DLD1 (cell line): ENCODE results near the gene MRPS22.

Experiments used
- in situ Hi-C: cut with HindIII; loops from 2 replicates; pipeline ENCODE4 v1.10.0; 2017; ENCODE audit warnings: low sequenced_read_pairs

Gene MRPS22

GRCh38 chr3:139343895-139344856 lies at the start of gene MRPS22:
TSS of gene MRPS22 (plus strand) at chr3:139344020. CDS start at chr3:139344027, 7 bp downstream.
- in situ Hi-C loops: no loop called here

- in situ Hi-C loops: no loop called here
These were observed 48.8 kb upstream of the MRPS22 start for GRCh38 chr3:139295040-139295439.

- in situ Hi-C loops: no loop called here
These were observed 47.6 kb upstream of the MRPS22 start for GRCh38 chr3:139296141-139296718.

GRCh38 chr3:139297588-139298311 lies 46.1 kb upstream of the MRPS22 start:
- in situ Hi-C loops: no loop called here

- in situ Hi-C loops: no loop called here
These were observed 44.3 kb upstream of the MRPS22 start for GRCh38 chr3:139299261-139300132.

- in situ Hi-C loops: no loop called here
These were observed 43.4 kb upstream of the MRPS22 start for GRCh38 chr3:139300416-139300815.

GRCh38 chr3:139301183-139301582 lies 42.6 kb upstream of the MRPS22 start:
- in situ Hi-C loops: no loop called here

- in situ Hi-C loops: no loop called here
These were observed 42.2 kb upstream of the MRPS22 start for GRCh38 chr3:139301654-139302053.

GRCh38 chr3:139302084-139302800 lies 41.6 kb upstream of the MRPS22 start:
- in situ Hi-C loops: no loop called here

- in situ Hi-C loops: no loop called here
These were observed 41.1 kb upstream of the MRPS22 start for GRCh38 chr3:139302801-139303113.

GRCh38 chr3:139303216-139303615 lies 40.6 kb upstream of the MRPS22 start:
- in situ Hi-C loops: no loop called here

GRCh38 chr3:139304383-139304782 lies 39.4 kb upstream of the MRPS22 start:
- in situ Hi-C loops: no loop called here

GRCh38 chr3:139306078-139306477 lies 37.7 kb upstream of the MRPS22 start:
- in situ Hi-C loops: no loop called here

- in situ Hi-C loops: no loop called here
These were observed 36.7 kb upstream of the MRPS22 start for GRCh38 chr3:139307072-139307491.

GRCh38 chr3:139307601-139308555 lies 35.9 kb upstream of the MRPS22 start:
- in situ Hi-C loops: no loop called here

- in situ Hi-C loops: no loop called here
These were observed 35.3 kb upstream of the MRPS22 start for GRCh38 chr3:139308560-139308959.

GRCh38 chr3:139309061-139309591 lies 34.7 kb upstream of the MRPS22 start:
- in situ Hi-C loops: no loop called here

GRCh38 chr3:139309880-139310279 lies 33.9 kb upstream of the MRPS22 start:
- in situ Hi-C loops: loop anchor here (10.0 kb wide), 1 partner anchor 195 kb away; no protein-coding TSS in a partner anchor
